ENCODE data around the gene PNMA6E.

Gene PNMA6E

GRCh38 chrX:153446950-153447580, 45.9 kb upstream of the PNMA6E start:
- CTCF ChIA-PET = no interaction called here
- POLR2A ChIA-PET = interaction anchor here (0.6 kb wide), 1 partner anchor 338 kb away, joined by 5 read pairs; no protein-coding TSS in a partner anchor
- no peak for DNase-seq (ENCODE audit: extremely low spot score)
- TF ChIP-seq CTCF (IDR thresholded peaks at IDR 0.05; ENCODE audit: control extremely low read depth, extremely low read depth, low read depth, missing control alignments) = no peak

- no peak for TF ChIP-seq CTCF (IDR thresholded peaks at IDR 0.05; ENCODE audit: control extremely low read depth, extremely low read depth, low read depth, missing control alignments)
- ChIA-PET CTCF (no interaction called here), POLR2A (no interaction called here)
- no peak for DNase-seq (ENCODE audit: extremely low spot score)
Measured at GRCh38 chrX:153446636-153446936, 45.4 kb upstream of the PNMA6E start.

GRCh38 chrX:153445856-153446635, 44.9 kb upstream of the PNMA6E start, which contains the start of gene TREX2:
Gene TREX2, minus strand, starts transcription at chrX:153446056. Its CDS starts 626 bp downstream, at chrX:153445430.
- ChIA-PET CTCF (no interaction called here), POLR2A (no interaction called here)
- TF ChIP-seq CTCF (IDR thresholded peaks at IDR 0.05; ENCODE audit: control extremely low read depth, extremely low read depth, low read depth, missing control alignments) = no peak
- no peak for DNase-seq (ENCODE audit: extremely low spot score)

- CTCF ChIA-PET = no interaction called here
Measured at GRCh38 chrX:153445106-153445855, 44.1 kb upstream of the PNMA6E start.

GRCh38 chrX:153444333-153445011, 43.3 kb upstream of the PNMA6E start:
- POLR2A ChIA-PET = no interaction called here
- CTCF ChIA-PET = no interaction called here

More at GRCh38 chrX:153445106-153445855, 44.1 kb upstream of the PNMA6E start:
- no peak for TF ChIP-seq CTCF (IDR thresholded peaks at IDR 0.05; ENCODE audit: control extremely low read depth, extremely low read depth, low read depth, missing control alignments)
- POLR2A ChIA-PET = no interaction called here
- DNase-seq (ENCODE audit: extremely low spot score) = no peak

More at GRCh38 chrX:153444333-153445011, 43.3 kb upstream of the PNMA6E start:
- no peak for DNase-seq (ENCODE audit: extremely low spot score)
- TF ChIP-seq CTCF (IDR thresholded peaks at IDR 0.05; ENCODE audit: control extremely low read depth, extremely low read depth, low read depth, missing control alignments) = no peak

Measured in GM10248 (cell line).